SK-N-SH (cell line): Measurements from ENCODE around the gene HPCAL1. TPM values are rescaled to one million over a fixed set of nuclear protein-coding genes. Genes with fewer than 3 reads are reported as not detected.

Experiments
- CTCF ChIA-PET: fragments of 300-600, 350-600 bp; formaldehyde crosslinking; extraction: SDS; loops from one replicate; lab custom pipeline; 2021; lab: Yijun Ruan, JAX
- POLR2A ChIA-PET: fragments of 350-600 bp; sonication (Branson Sonifier 250); formaldehyde crosslinking; extraction: SDS; loops from one replicate; lab custom pipeline; 2020; ENCODE audit warnings: antibody characterized with exemption, inconsistent platforms; lab: Yijun Ruan, JAX
- DNase-seq: peaks from one replicate; pipeline ENCODE4 v3.0.0; 2012
- H2AFZ ChIP-seq: fragments of 200-600 bp; sonication (generic); 2 replicates; pipeline ENCODE4 v1.8.1; 2016; ENCODE audit warnings: antibody characterized with exemption, mild to moderate bottlenecking, low read depth
- H3F3A ChIP-seq: fragments of 200-600 bp; sonication (generic); replicated peaks from 2 replicates; pipeline ENCODE3; 2016; ENCODE audit warnings: antibody characterized with exemption, mild to moderate bottlenecking; ENCODE audit not compliant: insufficient read depth
- H3K27ac ChIP-seq, 2 experiments: fragments of 200-500 bp in 1 of 2; fragments of 200-600 bp in 1 of 2; sonication (Bioruptor generic) in 1 of 2; sonication (generic), shearing (Covaris generic) in 1 of 2; 2 replicates each; pipeline versions ENCODE4 v1.5.1 to v1.6.1; 2014 to 2016; ENCODE audit warnings: low read depth in 2 of 2, inconsistent platforms in 1 of 2, low read length in 1 of 2, mild to moderate bottlenecking in 1 of 2, mixed read lengths in 1 of 2
- H3K27me3 ChIP-seq: fragments of 200-600 bp; sonication (generic), shearing (Covaris generic); 2 replicates; pipeline ENCODE4 v1.6.1; 2016; ENCODE audit warnings: mixed run types; ENCODE audit not compliant: insufficient read depth
- H3K36me3 ChIP-seq, 2 experiments: fragments of 200-500 bp in 1 of 2; fragments of 200-600 bp in 1 of 2; sonication (Bioruptor generic) in 1 of 2; sonication (generic) in 1 of 2; replicated peaks in 1 of 2; 2 replicates each; pipeline versions ENCODE3 to v1.5.1; 2014 to 2016; ENCODE audit warnings: low read length in 1 of 2, mild to moderate bottlenecking in 1 of 2; ENCODE audit not compliant: insufficient read depth in 2 of 2, control insufficient read depth in 1 of 2
- H3K4me1 ChIP-seq, 2 experiments: fragments of 200-500 bp in 1 of 2; fragments of 200-600 bp in 1 of 2; sonication (Bioruptor generic) in 1 of 2; sonication (generic), shearing (Covaris generic) in 1 of 2; 2 replicates each; pipeline versions ENCODE4 v1.5.1 to v1.6.1; 2014 to 2016; ENCODE audit warnings: low read depth in 1 of 2, low read length in 1 of 2, mixed run types in 1 of 2; ENCODE audit not compliant: insufficient read depth in 2 of 2, control insufficient read depth in 1 of 2
- H3K4me2 ChIP-seq: fragments of 200-600 bp; sonication (generic), shearing (Covaris generic); 2 replicates; pipeline ENCODE4 v1.6.1; 2017; ENCODE audit warnings: mixed run types
- H3K4me3 ChIP-seq, 2 experiments: fragments of 200-500 bp in 1 of 2; fragments of 200-600 bp in 1 of 2; sonication (Bioruptor generic) in 1 of 2; sonication (generic), shearing (Covaris generic) in 1 of 2; 2 replicates each; pipeline versions ENCODE4 v1.5.1 to v1.8.1; 2014 to 2016; ENCODE audit warnings: low read depth in 2 of 2, inconsistent platforms in 1 of 2, low read length in 1 of 2, mild to moderate bottlenecking in 1 of 2, mixed read lengths in 1 of 2, moderate library complexity in 1 of 2
- H3K79me2 ChIP-seq: fragments of 200-600 bp; sonication (generic); 2 replicates; pipeline ENCODE4 v1.8.1; 2017; ENCODE audit warnings: mild to moderate bottlenecking; ENCODE audit not compliant: insufficient read depth
- H3K9ac ChIP-seq: fragments of 200-600 bp; sonication (generic); 2 replicates; pipeline ENCODE4 v1.6.1; 2017; ENCODE audit warnings: mixed run types
- H3K9me2 ChIP-seq: fragments of 200-600 bp; sonication (generic); 2 replicates; pipeline ENCODE4 v1.6.1; 2017; ENCODE audit warnings: mixed run types
- H3K9me3 ChIP-seq: fragments of 200-600 bp; sonication (generic); 2 replicates; pipeline ENCODE4 v1.6.1; 2017; ENCODE audit warnings: mixed run types, mild to moderate bottlenecking, moderate library complexity
- H4K20me1 ChIP-seq: fragments of 200-600 bp; sonication (generic); 2 replicates; pipeline ENCODE4 v1.6.1; 2017; ENCODE audit warnings: mild to moderate bottlenecking, mixed run types; ENCODE audit not compliant: insufficient read depth
- FOSL2 ChIP-seq: IDR thresholded peaks from 2 replicates; pipeline ENCODE4 v1.4.0; 2012; ENCODE audit warnings: low read depth, mild to moderate bottlenecking, moderate library complexity, borderline replicate concordance
- FOXJ3 ChIP-seq: sonication (generic); formaldehyde crosslinking; IDR thresholded peaks from 2 replicates; pipeline ENCODE4 v1.5.1; 2020; ENCODE audit warnings: mild to moderate bottlenecking, missing genetic modification reagents
- GABPA ChIP-seq: IDR thresholded peaks from 2 replicates; pipeline ENCODE4 v1.4.0; 2012; ENCODE audit warnings: low read depth, mild to moderate bottlenecking
- GATA2 ChIP-seq: sonication (generic); formaldehyde crosslinking; IDR thresholded peaks from 2 replicates; pipeline ENCODE4 v1.5.0; 2020; ENCODE audit warnings: mild to moderate bottlenecking, missing genetic modification reagents
- JUND ChIP-seq: IDR thresholded peaks from 2 replicates; pipeline ENCODE4 v1.4.0; 2012
- MEF2A ChIP-seq: IDR thresholded peaks from 2 replicates; pipeline ENCODE4 v1.4.0; 2012; ENCODE audit warnings: low read depth, borderline replicate concordance
- NFIC ChIP-seq: IDR thresholded peaks from 2 replicates; pipeline ENCODE4 v1.4.0; 2012; ENCODE audit warnings: borderline replicate concordance
- NRF1 ChIP-seq: IDR thresholded peaks from 2 replicates; pipeline ENCODE4 v1.6.1; 2012; ENCODE audit warnings: low read depth, mild to moderate bottlenecking, low read length
- POLR2AphosphoS5 ChIP-seq: IDR thresholded peaks from 2 replicates; pipeline ENCODE4 v1.6.1; 2012; ENCODE audit warnings: low read depth, low read length
- RAD21 ChIP-seq: IDR thresholded peaks from 2 replicates; pipeline ENCODE4 v1.6.1; 2012; ENCODE audit warnings: mild to moderate bottlenecking, low read length
- RFX5 ChIP-seq: IDR thresholded peaks from 2 replicates; pipeline ENCODE4 v1.6.1; 2012; ENCODE audit warnings: mild to moderate bottlenecking, improper control_type of control experiment, low read length
- RXRA ChIP-seq: IDR thresholded peaks from 2 replicates; pipeline ENCODE4 v1.4.0; 2012; ENCODE audit warnings: low read depth, mild to moderate bottlenecking, borderline replicate concordance
- SIN3A ChIP-seq: IDR thresholded peaks from 2 replicates; pipeline ENCODE4 v1.6.1; 2012; ENCODE audit warnings: low read depth, mild to moderate bottlenecking, low read length, moderate library complexity, borderline replicate concordance
- TAF1 ChIP-seq: IDR thresholded peaks from 2 replicates; pipeline ENCODE4 v1.6.1; 2012; ENCODE audit warnings: low read depth, mild to moderate bottlenecking, low read length, moderate library complexity, borderline replicate concordance
- TCF12 ChIP-seq: IDR thresholded peaks from 2 replicates; pipeline ENCODE4 v1.4.0; 2012
- WGBS: methylation state at CpG from one replicate; pipeline ENCODE4 v1.1.6; 2017; ENCODE audit warnings: low lambda C conversion rate; 5-methylcytosine and 5-hydroxymethylcytosine counted together
- polyA plus RNA-seq, 3 experiments: library from polyadenylated mRNA; depleted of rRNA; stranded (reverse); fragments of >200 nt; gene quantifications; 2 replicates each; pipeline ENCODE4 v1.2.3, GENCODE V29; 2012

HPCAL1 gene
- polyA plus RNA-seq, 1 of the 3 experiments (the other 2 are of a cell fraction): 77.0 TPM

GRCh38 chr2:10276481-10277292 lies 26.0 kb upstream of the HPCAL1 start:
- ChIA-PET POLR2A (no interaction called here), CTCF (interaction anchor here (0.7 to 1.4 kb wide), 3 partner anchors 27 to 151 kb away, joined by 3 to 5 read pairs (median 4); no protein-coding TSS in a partner anchor)
- Histone ChIP-seq H3K9me2 (no peaks in the 10 kb centered on the region), H3K27ac (no peak overlapping the region), H3K4me2 (no peak overlapping the region), H3F3A (no peaks in the 10 kb centered on the region), H3K9me3 (no peaks in the 10 kb centered on the region), H4K20me1 (no peaks in the 10 kb centered on the region), H2AFZ (no peak overlapping the region), H3K9ac (no peak overlapping the region), H3K4me3 (no peak overlapping the region), H3K4me1 (peaks cover 0 to 2% of the 10 kb centered on the region in 2 experiments; a peak in 1 of 4 replicates), H3K79me2 (no peaks in the 10 kb centered on the region), H3K27me3 (no peaks in the 10 kb centered on the region), H3K36me3 (no peaks in the 10 kb centered on the region)
- DNase-seq: peak; percentile 26
- TF ChIP-seq FOSL2 (no peak), MEF2A (no peak), TCF12 (no peak), JUND (no peak)
- WGBS: 85% methylated on average over 23 of the region's 23 CpGs

DNA sequence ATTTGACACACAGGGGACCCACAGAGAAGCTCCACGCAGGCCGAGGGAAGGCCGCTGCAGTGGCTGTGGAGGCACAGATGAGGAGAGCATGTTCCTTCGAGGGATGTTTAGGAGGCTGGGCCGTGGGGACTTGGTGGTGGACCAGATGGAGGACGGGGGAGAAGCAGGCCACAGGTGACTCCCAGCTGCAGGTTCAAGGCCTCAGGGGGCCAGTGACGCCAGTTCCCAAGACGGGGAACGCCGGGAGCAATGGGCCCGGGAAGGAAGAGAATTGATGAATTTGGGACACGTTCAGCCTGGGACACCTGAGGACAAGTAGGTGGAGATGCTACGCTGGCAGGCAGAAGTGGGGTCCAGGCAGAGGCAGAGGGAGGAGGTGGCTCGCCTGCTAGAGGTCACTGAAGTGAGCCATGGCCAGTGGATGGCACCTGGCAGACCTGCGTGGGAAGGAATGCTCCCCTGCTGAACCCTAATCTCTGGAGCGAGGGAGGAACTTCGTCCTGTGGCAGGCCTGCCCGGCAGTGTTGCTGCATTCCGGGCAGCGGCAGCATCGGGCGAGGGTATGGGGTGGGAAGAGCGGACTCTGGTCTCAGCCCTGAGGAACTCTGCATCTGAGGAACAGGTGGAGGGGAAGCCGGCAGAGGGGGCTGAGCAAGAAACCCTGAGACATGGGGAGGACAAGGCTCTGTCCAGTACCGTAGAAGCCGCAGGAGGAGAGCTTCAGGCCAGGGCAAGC lies 25.2 kb upstream of the HPCAL1 start:
- no peaks in the 10 kb centered on the region for H3K27me3 ChIP-seq
- H3K4me2 ChIP-seq: no peak overlapping the region
- H3K4me1 ChIP-seq: peaks cover under 1 to 2% of the 10 kb centered on the region in 2 experiments; a peak in 2 of 4 replicates
- H3K79me2 ChIP-seq: no peaks in the 10 kb centered on the region
- no peak overlapping the region for H3K27ac ChIP-seq
- WGBS: 95% methylated on average over 26 of the region's 26 CpGs
- ChIA-PET CTCF (interaction anchor here (0.7 to 1.4 kb wide), 3 partner anchors 18 to 151 kb away, joined by 3 to 4 read pairs (median 3); no protein-coding TSS in a partner anchor), POLR2A (no interaction called here)
- DNase-seq: no peak
- no peaks in the 10 kb centered on the region for H3K9me3 ChIP-seq
- H3K36me3 ChIP-seq: no peaks in the 10 kb centered on the region
- no peaks in the 10 kb centered on the region for H3K9me2 ChIP-seq
- H3K4me3 ChIP-seq: no peak overlapping the region
- no peaks in the 10 kb centered on the region for H3F3A ChIP-seq
- H2AFZ ChIP-seq: no peak overlapping the region
- TF ChIP-seq FOXJ3 (CRISPR knock-in tag): no peak
- no peaks in the 10 kb centered on the region for H4K20me1 ChIP-seq
- no peak overlapping the region for H3K9ac ChIP-seq

DNA sequence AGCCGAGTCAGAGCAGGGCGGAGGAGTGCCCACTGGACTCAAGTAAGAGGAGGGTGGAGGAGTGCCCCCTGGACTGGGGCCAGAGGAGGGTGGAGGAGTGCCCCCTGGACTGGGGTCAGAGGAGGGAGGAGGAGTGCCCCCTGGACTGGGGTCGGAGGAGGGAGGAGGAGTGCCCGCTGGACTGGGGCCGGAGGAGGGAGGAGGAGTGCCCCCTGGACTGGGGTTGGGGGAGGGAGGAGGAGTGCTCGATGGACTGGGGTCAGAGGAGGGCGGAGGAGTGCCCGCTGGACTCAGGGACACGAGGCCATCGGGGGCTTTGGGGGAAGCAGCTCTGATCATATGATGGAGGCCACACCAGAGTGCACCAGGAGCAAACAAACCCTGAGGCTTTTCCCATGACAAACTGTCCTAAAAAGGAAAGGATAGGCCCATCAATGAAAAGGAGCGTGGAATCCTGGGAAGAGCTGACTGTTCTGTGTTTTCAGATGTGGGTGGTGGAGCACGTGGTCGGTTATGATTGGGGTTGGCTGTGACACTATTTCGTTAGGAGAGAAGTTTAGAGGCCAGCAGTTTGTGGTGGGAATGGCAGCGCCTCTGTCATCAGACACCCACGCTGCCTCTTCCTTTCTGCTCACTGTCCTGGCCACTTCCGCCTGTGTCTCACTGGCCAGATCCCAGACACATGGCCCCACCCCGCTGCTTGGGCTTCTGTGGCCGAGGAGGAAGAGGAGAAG lies 24.5 kb upstream of the HPCAL1 start:
- no peaks in the 10 kb centered on the region for H3K9me2 ChIP-seq
- DNase-seq: no peak
- no peaks in the 10 kb centered on the region for H3K9me3 ChIP-seq
- no peak overlapping the region for H3K4me2 ChIP-seq
- H3F3A ChIP-seq: no peaks in the 10 kb centered on the region
- H2AFZ ChIP-seq: no peak overlapping the region
- H3K4me1 ChIP-seq: peaks cover 2 to 8% of the 10 kb centered on the region in 2 experiments; a peak in 2 of 4 replicates
- TF ChIP-seq RAD21: no peak
- TF ChIP-seq TAF1: no peak
- no peak for TF ChIP-seq RFX5
- no peak for TF ChIP-seq GATA2 (CRISPR knock-in tag)
- TF ChIP-seq NFIC: no peak
- no peak for TF ChIP-seq GABPA
- TF ChIP-seq MEF2A: no peak
- TF ChIP-seq NRF1: no peak
- no peak for TF ChIP-seq SIN3A
- TF ChIP-seq RXRA: no peak
- TF ChIP-seq POLR2AphosphoS5: no peak
- POLR2A ChIA-PET: no interaction called here
- 77% methylated on average over 19 of the region's 19 CpGs for WGBS
- no peaks in the 10 kb centered on the region for H3K27me3 ChIP-seq
- H3K9ac ChIP-seq: no peak overlapping the region
- CTCF ChIA-PET: interaction anchor here (0.7 to 1.3 kb wide), 2 partner anchors 8 to 19 kb away, joined by 3 to 4 read pairs; no protein-coding TSS in a partner anchor
- no peaks in the 10 kb centered on the region for H3K79me2 ChIP-seq
- H3K36me3 ChIP-seq: no peaks in the 10 kb centered on the region
- H4K20me1 ChIP-seq: no peaks in the 10 kb centered on the region
- H3K4me3 ChIP-seq: no peak overlapping the region
- no peak overlapping the region for H3K27ac ChIP-seq
